GM12891 (cell line): ENCODE results near the gene JOSD2.

Experiments used
- POLR2A ChIP-seq: IDR thresholded peaks from 2 replicates; pipeline ENCODE4 v1.6.1; 2011; ENCODE audit warnings: low read depth, low read length, control low read depth
- SPI1 ChIP-seq: IDR thresholded peaks from 2 replicates; pipeline ENCODE4 v1.6.1; 2011; ENCODE audit warnings: low read depth, low read length, control low read depth
- TAF1 ChIP-seq: IDR thresholded peaks from 2 replicates; pipeline ENCODE4 v1.6.1; 2011; ENCODE audit warnings: low read depth, low read length, control low read depth

GRCh38 chr19:50457300-50457699, 53.7 kb downstream of the JOSD2 start:
- TF ChIP-seq POLR2A (no peak), SPI1 (no peak), TAF1 (no peak)
